ENCODE data around the gene RAD51C. TPM values are rescaled to one million over a fixed set of nuclear protein-coding genes. Genes with fewer than 3 reads are reported as not detected.

RAD51C gene
- polyA plus RNA-seq, 1 of the 3 experiments (the other 2 are of a cell fraction), result 36.1 TPM

DNA sequence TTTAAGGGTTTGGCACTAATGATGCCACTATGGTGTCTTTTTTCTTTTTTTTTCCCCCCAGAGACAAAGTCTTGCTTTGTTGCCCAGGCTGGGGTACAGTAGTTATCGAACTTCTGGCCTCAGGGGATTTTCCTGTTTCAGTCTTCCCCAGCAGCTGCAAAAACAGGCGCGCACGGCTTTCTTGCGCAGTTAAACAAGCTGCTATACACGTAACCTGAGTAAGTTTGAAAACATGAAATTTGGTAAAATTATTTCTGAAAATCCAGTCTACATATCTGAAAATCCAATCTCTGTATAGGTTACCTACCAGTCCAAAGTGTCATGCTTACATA is 12.4 kb upstream of the RAD51C start (continued):
- TF ChIP-seq CHD2 (IDR thresholded peaks at IDR 0.05; ENCODE audit: low read length, partially characterized antibody), result no peak
- TF ChIP-seq TEAD4 (IDR thresholded peaks at IDR 0.05; ENCODE audit: borderline replicate concordance, insufficient read depth), result no peak
- TF ChIP-seq, protein P1, sequence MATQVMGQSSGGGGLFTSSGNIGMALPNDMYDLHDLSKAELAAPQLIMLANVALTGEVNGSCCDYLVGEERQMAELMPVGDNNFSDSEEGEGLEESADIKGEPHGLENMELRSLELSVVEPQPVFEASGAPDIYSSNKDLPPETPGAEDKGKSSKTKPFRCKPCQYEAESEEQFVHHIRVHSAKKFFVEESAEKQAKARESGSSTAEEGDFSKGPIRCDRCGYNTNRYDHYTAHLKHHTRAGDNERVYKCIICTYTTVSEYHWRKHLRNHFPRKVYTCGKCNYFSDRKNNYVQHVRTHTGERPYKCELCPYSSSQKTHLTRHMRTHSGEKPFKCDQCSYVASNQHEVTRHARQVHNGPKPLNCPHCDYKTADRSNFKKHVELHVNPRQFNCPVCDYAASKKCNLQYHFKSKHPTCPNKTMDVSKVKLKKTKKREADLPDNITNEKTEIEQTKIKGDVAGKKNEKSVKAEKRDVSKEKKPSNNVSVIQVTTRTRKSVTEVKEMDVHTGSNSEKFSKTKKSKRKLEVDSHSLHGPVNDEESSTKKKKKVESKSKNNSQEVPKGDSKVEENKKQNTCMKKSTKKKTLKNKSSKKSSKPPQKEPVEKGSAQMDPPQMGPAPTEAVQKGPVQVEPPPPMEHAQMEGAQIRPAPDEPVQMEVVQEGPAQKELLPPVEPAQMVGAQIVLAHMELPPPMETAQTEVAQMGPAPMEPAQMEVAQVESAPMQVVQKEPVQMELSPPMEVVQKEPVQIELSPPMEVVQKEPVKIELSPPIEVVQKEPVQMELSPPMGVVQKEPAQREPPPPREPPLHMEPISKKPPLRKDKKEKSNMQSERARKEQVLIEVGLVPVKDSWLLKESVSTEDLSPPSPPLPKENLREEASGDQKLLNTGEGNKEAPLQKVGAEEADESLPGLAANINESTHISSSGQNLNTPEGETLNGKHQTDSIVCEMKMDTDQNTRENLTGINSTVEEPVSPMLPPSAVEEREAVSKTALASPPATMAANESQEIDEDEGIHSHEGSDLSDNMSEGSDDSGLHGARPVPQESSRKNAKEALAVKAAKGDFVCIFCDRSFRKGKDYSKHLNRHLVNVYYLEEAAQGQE (IDR thresholded peaks at IDR 0.05; ENCODE audit: low read depth, low read length), result no peak

GRCh38 chr17:58684003-58684402 is 8.4 kb upstream of the RAD51C start:
- H3K27me3 ChIP-seq (ENCODE audit: insufficient read depth), result no peaks in the 10 kb centered on the region
- no peak overlapping the region for H3K27ac ChIP-seq (ENCODE audit: low read depth in 2 of 2, low read length in 1 of 2)
- no peak for TF ChIP-seq RAD21 (IDR thresholded peaks at IDR 0.05; ENCODE audit: low read length)
- no peak for TF ChIP-seq JUND (IDR thresholded peaks at IDR 0.05)
- TF ChIP-seq, protein P1 (IDR thresholded peaks at IDR 0.05; ENCODE audit: low read depth, low read length), result no peak
- no peak for TF ChIP-seq NFIC (IDR thresholded peaks at IDR 0.05; ENCODE audit: borderline replicate concordance)
- TF ChIP-seq RCOR1 (IDR thresholded peaks at IDR 0.05; ENCODE audit: low read length), result no peak
- TF ChIP-seq CTCF (IDR thresholded peaks at IDR 0.05), result no peak
- no peak for TF ChIP-seq RXRA (IDR thresholded peaks at IDR 0.05; ENCODE audit: borderline replicate concordance, low read depth)
- no peak for TF ChIP-seq TCF12 (IDR thresholded peaks at IDR 0.05)
- no peak for TF ChIP-seq MXI1 (IDR thresholded peaks at IDR 0.05; ENCODE audit: low read depth, low read length)
- TF ChIP-seq EZH2phosphoT487 (IDR thresholded peaks at IDR 0.05; ENCODE audit: borderline replicate concordance, low read depth), result no peak
- no peak for TF ChIP-seq RFX5 (IDR thresholded peaks at IDR 0.05; ENCODE audit: low read length)
- TF ChIP-seq, protein P2, sequence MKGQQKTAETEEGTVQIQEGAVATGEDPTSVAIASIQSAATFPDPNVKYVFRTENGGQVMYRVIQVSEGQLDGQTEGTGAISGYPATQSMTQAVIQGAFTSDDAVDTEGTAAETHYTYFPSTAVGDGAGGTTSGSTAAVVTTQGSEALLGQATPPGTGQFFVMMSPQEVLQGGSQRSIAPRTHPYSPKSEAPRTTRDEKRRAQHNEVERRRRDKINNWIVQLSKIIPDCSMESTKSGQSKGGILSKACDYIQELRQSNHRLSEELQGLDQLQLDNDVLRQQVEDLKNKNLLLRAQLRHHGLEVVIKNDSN (IDR thresholded peaks at IDR 0.05; ENCODE audit: borderline replicate concordance, low read depth), result no peak
- TF ChIP-seq ELF1 (IDR thresholded peaks at IDR 0.05), result no peak
- no peak for TF ChIP-seq FOXM1 (IDR thresholded peaks at IDR 0.05; ENCODE audit: low read depth)
- no peak for TF ChIP-seq GABPA (IDR thresholded peaks at IDR 0.05; ENCODE audit: low read depth)
- TF ChIP-seq SMC3 (IDR thresholded peaks at IDR 0.05; ENCODE audit: low read depth, low read length), result no peak
- TF ChIP-seq, protein P3, sequence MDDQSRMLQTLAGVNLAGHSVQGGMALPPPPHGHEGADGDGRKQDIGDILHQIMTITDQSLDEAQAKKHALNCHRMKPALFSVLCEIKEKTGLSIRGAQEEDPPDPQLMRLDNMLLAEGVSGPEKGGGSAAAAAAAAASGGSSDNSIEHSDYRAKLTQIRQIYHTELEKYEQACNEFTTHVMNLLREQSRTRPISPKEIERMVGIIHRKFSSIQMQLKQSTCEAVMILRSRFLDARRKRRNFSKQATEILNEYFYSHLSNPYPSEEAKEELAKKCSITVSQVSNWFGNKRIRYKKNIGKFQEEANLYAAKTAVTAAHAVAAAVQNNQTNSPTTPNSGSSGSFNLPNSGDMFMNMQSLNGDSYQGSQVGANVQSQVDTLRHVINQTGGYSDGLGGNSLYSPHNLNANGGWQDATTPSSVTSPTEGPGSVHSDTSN (IDR thresholded peaks at IDR 0.05), result no peak
- no peak for TF ChIP-seq NRF1 (IDR thresholded peaks at IDR 0.05; ENCODE audit: low read depth, low read length)
- no peak for TF ChIP-seq FOXJ3 (CRISPR knock-in tag; IDR thresholded peaks at IDR 0.05)
- no peak for TF ChIP-seq YY1 (IDR thresholded peaks at IDR 0.05; ENCODE audit: low read depth)
- H3K4me2 ChIP-seq, result no peak overlapping the region
- no peak overlapping the region for H3K4me3 ChIP-seq (ENCODE audit: low read depth in 2 of 2, low read length in 1 of 2)
- no peaks in the 10 kb centered on the region for H4K20me1 ChIP-seq (ENCODE audit: insufficient read depth)
- no peaks in the 10 kb centered on the region for H3K9me2 ChIP-seq
- no peaks in the 10 kb centered on the region for H3K4me1 ChIP-seq (ENCODE audit: control insufficient read depth in 1 of 2, insufficient read depth in 2 of 2, low read depth in 1 of 2, low read length in 1 of 2)
- H3K36me3 ChIP-seq (replicated peaks in 1 of 2; ENCODE audit: control insufficient read depth in 1 of 2, insufficient read depth in 2 of 2, low read length in 1 of 2), result no peaks in the 10 kb centered on the region
- H3K9ac ChIP-seq, result no peak overlapping the region
- no peaks in the 10 kb centered on the region for H3K9me3 ChIP-seq
- 90% methylated on average over 10 of the region's 10 CpGs for WGBS (ENCODE audit: low lambda C conversion rate)
- H3K79me2 ChIP-seq (ENCODE audit: insufficient read depth), result no peaks in the 10 kb centered on the region
- H3F3A ChIP-seq (replicated peaks; ENCODE audit: insufficient read depth), result no peaks in the 10 kb centered on the region
- ChIA-PET CTCF (interaction anchor here (0.8 to 1.1 kb wide), 2 partner anchors 27 to 979 kb away, joined by 4 read pairs; no protein-coding TSS in a partner anchor), POLR2A (interaction anchor here (1.0 kb wide), 1 partner anchor 25 kb away, joined by 3 read pairs; no protein-coding TSS in a partner anchor)
- no peak overlapping the region for H2AFZ ChIP-seq (ENCODE audit: low read depth)
- DNase-seq, result no peak
